GM23338 (cell line): ENCODE data around the gene PPM1L. TPM values are rescaled to one million over a fixed set of nuclear protein-coding genes. Genes with fewer than 3 reads are reported as not detected.

Source experiments
- ATAC-seq: fragments of 200-7000 bp; cut with Tn5 transposase; 3 replicates; pipeline ENCODE4 v1.9.1; 2020
- DNase-seq: peaks from one replicate; pipeline ENCODE4 v3.0.0-alpha.2; 2015; ENCODE audit warnings: low spot score
- H2AFZ ChIP-seq: fragments of 200-600 bp; sonication (generic); 2 replicates; pipeline ENCODE4 v1.8.0; 2016; ENCODE audit warnings: antibody characterized with exemption, mild to moderate bottlenecking, moderate library complexity
- H3F3A ChIP-seq: fragments of 200-600 bp; sonication (generic); replicated peaks from 2 replicates; pipeline ENCODE4 v1.8.0; 2017; ENCODE audit warnings: antibody characterized with exemption, mixed run types, low read depth
- H3K27ac ChIP-seq: fragments of 200-600 bp; sonication (generic); 2 replicates; pipeline ENCODE4 v1.6.1; 2016; ENCODE audit warnings: low read depth
- H3K27me3 ChIP-seq: fragments of 200-600 bp; sonication (generic); 2 replicates; pipeline ENCODE4 v1.8.0; 2016; ENCODE audit warnings: mild to moderate bottlenecking, mixed run types, moderate library complexity; ENCODE audit not compliant: insufficient read depth
- H3K36me3 ChIP-seq: fragments of 200-600 bp; sonication (generic); 2 replicates; pipeline ENCODE4 v1.8.0; 2016; ENCODE audit warnings: mild to moderate bottlenecking; ENCODE audit not compliant: insufficient read depth
- H3K4me1 ChIP-seq: fragments of 200-600 bp; sonication (generic); 2 replicates; pipeline ENCODE4 v1.8.0; 2016; ENCODE audit warnings: mild to moderate bottlenecking, moderate library complexity; ENCODE audit not compliant: insufficient read depth
- H3K4me2 ChIP-seq: fragments of 200-600 bp; sonication (generic); 2 replicates; pipeline ENCODE4 v1.7.1; 2017; ENCODE audit warnings: mixed run types
- H3K4me3 ChIP-seq: fragments of 200-600 bp; sonication (generic); 2 replicates; pipeline ENCODE4 v1.6.1; 2016; ENCODE audit warnings: mixed run types
- H3K79me2 ChIP-seq: fragments of 200-600 bp; sonication (generic); replicated peaks from 2 replicates; pipeline ENCODE4 v1.8.0; 2017; ENCODE audit warnings: mild to moderate bottlenecking; ENCODE audit not compliant: insufficient read depth
- H3K9me2 ChIP-seq: fragments of 200-600 bp; sonication (generic); 2 replicates; pipeline ENCODE4 v1.8.0; 2017; ENCODE audit not compliant: insufficient read depth
- H4K20me1 ChIP-seq: fragments of 200-600 bp; sonication (generic); replicated peaks from 2 replicates; pipeline ENCODE4 v1.8.0; 2017; ENCODE audit warnings: mild to moderate bottlenecking; ENCODE audit not compliant: insufficient read depth
- H3K27ac Mint-ChIP-seq: 2 replicates; pipeline ENCODE4 v1.8.0; 2020; ENCODE audit warnings: inconsistent platforms, mild to moderate bottlenecking, moderate library complexity, mixed read lengths
- H3K27me3 Mint-ChIP-seq: 3 replicates; pipeline ENCODE4 v1.8.0; 2022; ENCODE audit warnings: low read depth, mild to moderate bottlenecking, moderate library complexity, mixed read lengths, inconsistent platforms; ENCODE audit not compliant: insufficient read depth, poor library complexity
- H3K36me3 Mint-ChIP-seq: 3 replicates; pipeline ENCODE4 v1.8.0; 2021; ENCODE audit warnings: low read depth, mild to moderate bottlenecking, inconsistent platforms, moderate library complexity, mixed read lengths
- H3K4me1 Mint-ChIP-seq: 3 replicates; pipeline ENCODE4 v1.8.0; 2020; ENCODE audit warnings: mild to moderate bottlenecking, inconsistent platforms, mixed read lengths
- H3K4me3 Mint-ChIP-seq: 3 replicates; pipeline ENCODE4 v1.8.0; 2021; ENCODE audit warnings: moderate library complexity, mild to moderate bottlenecking, inconsistent platforms, mixed read lengths
- H3K9me3 Mint-ChIP-seq: 3 replicates; pipeline ENCODE4 v1.8.0; 2020; ENCODE audit warnings: moderate library complexity, mild to moderate bottlenecking, inconsistent platforms, mixed read lengths
- CREB1 ChIP-seq: fragments of 250-450 bp; sonication (Bioruptor Pico); IDR thresholded peaks from 2 replicates; pipeline ENCODE4 v1.5.0; 2020; ENCODE audit warnings: low read depth, mild to moderate bottlenecking, moderate library complexity
- CTCF ChIP-seq, 2 experiments: fragments of 200-600 bp in 1 of 2; sonication (generic) in 1 of 2; conservative IDR thresholded peaks; 2 replicates each; pipeline versions ENCODE4 v1.5.1 to v1.6.1; 2016 to 2017; ENCODE audit warnings: antibody characterized with exemption in 2 of 2, low read depth in 2 of 2, mild to moderate bottlenecking in 2 of 2, moderate library complexity in 1 of 2
- EZH2 ChIP-seq: fragments of 200-600 bp; sonication (generic); IDR thresholded peaks from one replicate; pipeline ENCODE4 v1.8.0; 2017; ENCODE audit warnings: antibody characterized with exemption, mild to moderate bottlenecking, low read depth; ENCODE audit not compliant: unreplicated experiment
- EZH2phosphoT487 ChIP-seq: fragments of 200-600 bp; sonication (generic); IDR thresholded peaks from one replicate; pipeline ENCODE4 v1.8.1; 2018; ENCODE audit warnings: antibody characterized with exemption; ENCODE audit not compliant: unreplicated experiment
- JUNB ChIP-seq: IDR thresholded peaks from one replicate; pipeline ENCODE4 v1.6.1; 2016; ENCODE audit warnings: antibody characterized with exemption; ENCODE audit not compliant: unreplicated experiment
- NANOG ChIP-seq: IDR thresholded peaks from 2 replicates; pipeline ENCODE4 v1.6.1; 2016; ENCODE audit warnings: antibody characterized with exemption, borderline replicate concordance
- POLR2AphosphoS5 ChIP-seq: IDR thresholded peaks from 2 replicates; pipeline ENCODE4 v1.6.1; 2016; ENCODE audit warnings: antibody characterized with exemption, low read depth
- REST ChIP-seq: IDR thresholded peaks from one replicate; pipeline ENCODE4 v1.6.1; 2018; ENCODE audit warnings: antibody characterized with exemption; ENCODE audit not compliant: unreplicated experiment
- STAT1 ChIP-seq: IDR thresholded peaks from one replicate; pipeline ENCODE4 v1.6.1; 2016; ENCODE audit warnings: antibody characterized with exemption; ENCODE audit not compliant: unreplicated experiment
- ZNF114 ChIP-seq: fragments of 250-450 bp; sonication (Bioruptor Pico); IDR thresholded peaks from 2 replicates; pipeline ENCODE4 v1.5.0; 2020; ENCODE audit warnings: mild to moderate bottlenecking, moderate library complexity
- ZNF331 ChIP-seq: fragments of 250-450 bp; sonication (Bioruptor Pico); IDR thresholded peaks from 2 replicates; pipeline ENCODE4 v1.5.0; 2020; ENCODE audit warnings: low read depth, mild to moderate bottlenecking, moderate library complexity
- polyA plus RNA-seq: library from polyadenylated mRNA; unstranded; fragments of >200 nt; fragmentation: Nextera tagmentation; extraction: Ambion mirVana; gene quantifications from 2 replicates; pipeline ENCODE4 v1.2.1, GENCODE V29; 2016
- total RNA-seq: library from RNA; depleted of rRNA; stranded (reverse); fragments of >200 nt; shearing (Covaris generic); gene quantifications from 2 replicates; pipeline ENCODE4 v1.2.3, GENCODE V29; 2014
- TF ChIP-seq, protein P1 (sequence below): IDR thresholded peaks from 2 replicates; pipeline ENCODE4 v1.6.1; 2016; ENCODE audit warnings: antibody characterized with exemption

PPM1L gene
- total and polyA plus RNA-seq, 2 experiments from 2014 or later: 3.9 to 26.4 TPM

DNA sequence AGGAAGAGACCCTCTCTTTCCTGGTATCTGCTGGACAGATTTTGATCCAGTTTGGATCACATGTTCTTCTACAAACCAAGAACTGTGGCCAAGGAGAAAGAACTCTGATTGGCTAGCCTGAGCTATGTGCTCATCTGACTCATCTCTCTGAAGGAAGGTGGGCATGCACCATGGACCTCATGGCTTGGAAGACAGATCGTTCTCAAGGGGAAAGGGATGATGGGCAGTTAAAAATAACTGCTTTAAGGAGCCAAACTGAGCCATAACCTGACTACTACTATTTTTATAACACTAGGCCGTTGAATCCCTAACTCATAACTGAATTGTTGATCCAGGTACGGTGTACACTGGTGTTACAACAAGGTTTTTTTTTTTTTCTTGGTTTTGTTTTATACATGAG lies 236.7 kb downstream of the PPM1L start:
- no peaks in the 10 kb centered on the region for H3K4me1 Mint-ChIP-seq
- Histone ChIP-seq H2AFZ (no peak overlapping the region), H3K9me2 (no peaks in the 10 kb centered on the region), H4K20me1 (no peaks in the 10 kb centered on the region), H3F3A (no peaks in the 10 kb centered on the region), H3K36me3 (no peaks in the 10 kb centered on the region), H3K4me2 (no peak overlapping the region), H3K79me2 (no peaks in the 10 kb centered on the region), H3K4me1 (no peaks in the 10 kb centered on the region), H3K27ac (no peak overlapping the region), H3K27me3 (no peaks in the 10 kb centered on the region), H3K4me3 (no peak overlapping the region)
- H3K36me3 Mint-ChIP-seq: no peaks in the 10 kb centered on the region
- H3K9me3 Mint-ChIP-seq: peaks cover 7% of the 10 kb centered on the region; the same call in 1 of the 3 replicates
- no peak for ATAC-seq
- no peak overlapping the region for H3K4me3 Mint-ChIP-seq
- H3K27me3 Mint-ChIP-seq: no peaks in the 10 kb centered on the region
- TF ChIP-seq, protein P1, sequence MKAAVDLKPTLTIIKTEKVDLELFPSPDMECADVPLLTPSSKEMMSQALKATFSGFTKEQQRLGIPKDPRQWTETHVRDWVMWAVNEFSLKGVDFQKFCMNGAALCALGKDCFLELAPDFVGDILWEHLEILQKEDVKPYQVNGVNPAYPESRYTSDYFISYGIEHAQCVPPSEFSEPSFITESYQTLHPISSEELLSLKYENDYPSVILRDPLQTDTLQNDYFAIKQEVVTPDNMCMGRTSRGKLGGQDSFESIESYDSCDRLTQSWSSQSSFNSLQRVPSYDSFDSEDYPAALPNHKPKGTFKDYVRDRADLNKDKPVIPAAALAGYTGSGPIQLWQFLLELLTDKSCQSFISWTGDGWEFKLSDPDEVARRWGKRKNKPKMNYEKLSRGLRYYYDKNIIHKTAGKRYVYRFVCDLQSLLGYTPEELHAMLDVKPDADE: no peak
- no peak for TF ChIP-seq NANOG
- TF ChIP-seq POLR2AphosphoS5: no peak
- TF ChIP-seq ZNF331 (CRISPR knock-in tag): no peak
- TF ChIP-seq EZH2: no peak
- no peak for TF ChIP-seq CREB1 (CRISPR knock-in tag)
- no peak for TF ChIP-seq EZH2phosphoT487
- TF ChIP-seq JUNB: no peak
- no peak for TF ChIP-seq REST
- DNase-seq: no peak
- no peak overlapping the region for H3K27ac Mint-ChIP-seq

- H3K27ac ChIP-seq: no peak overlapping the region
- no peaks in the 10 kb centered on the region for H3K9me2 ChIP-seq
- Mint-ChIP-seq H3K4me3 (no peak overlapping the region), H3K27me3 (no peaks in the 10 kb centered on the region), H3K9me3 (peaks cover 13% of the 10 kb centered on the region; the same call in 2 of the 3 replicates), H3K4me1 (peaks cover 10% of the 10 kb centered on the region; the same call in 2 of the 3 replicates), H3K36me3 (no peaks in the 10 kb centered on the region; the same call in 2 of the 3 replicates), H3K27ac (no peak overlapping the region)
- no peaks in the 10 kb centered on the region for H3F3A ChIP-seq
- no peaks in the 10 kb centered on the region for H3K36me3 ChIP-seq
- H3K27me3 ChIP-seq: no peaks in the 10 kb centered on the region
- H3K4me3 ChIP-seq: no peak overlapping the region
- DNase-seq (no peak), ATAC-seq (no peak)
- no peaks in the 10 kb centered on the region for H3K4me1 ChIP-seq
- H4K20me1 ChIP-seq: no peaks in the 10 kb centered on the region
- H2AFZ ChIP-seq: no peak overlapping the region
- H3K79me2 ChIP-seq: no peaks in the 10 kb centered on the region
- H3K4me2 ChIP-seq: no peak overlapping the region
- TF ChIP-seq ZNF114 (CRISPR knock-in tag) (no peak), NANOG (no peak), STAT1 (no peak), EZH2phosphoT487 (no peak), EZH2 (no peak), CTCF (conservative IDR thresholded peaks at IDR 0.05; ENCODE audit: low read depth in 2 of 2) (no peak)
- TF ChIP-seq, protein P1: no peak
Measured at GRCh38 chr3:160996811-160997210, 240.8 kb downstream of the PPM1L start.
